GM12878 (cell line): ENCODE measurements around the gene CCNB1IP1. TPM values are rescaled to one million over a fixed set of nuclear protein-coding genes. Genes with fewer than 3 reads are reported as not detected.

ENCODE experiments used
- ATAC-seq: fragments of 200-7000 bp; cut with Tn5 transposase; 3 replicates; pipeline ENCODE4 v1.9.1; 2020; ENCODE audit warnings: mild to moderate bottlenecking, moderate library complexity
- BruUV-seq: library from RNA; stranded (reverse); fragments of 400-500 nt; replicated peaks from 2 replicates; lab custom pipeline; 2021; lab: Mats Ljungman, UMichigan
- CTCF ChIA-PET: fragments of 300-600 bp; sonication (Branson Sonifier 250); formaldehyde crosslinking; extraction: SDS; loops from one replicate; lab custom pipeline; 2021; ENCODE audit warnings: inconsistent platforms; lab: Yijun Ruan, JAX
- POLR2A ChIA-PET: fragments of 350-600 bp; formaldehyde crosslinking; extraction: SDS; loops from one replicate; lab custom pipeline; 2021; ENCODE audit warnings: inconsistent platforms; lab: Charles Lee
- RAD21 ChIA-PET: fragments of 300-600 bp; sonication (Branson Sonifier 250); formaldehyde crosslinking; loops from one replicate; lab custom pipeline; 2023; ENCODE audit warnings: antibody characterized with exemption; ENCODE audit not compliant: unreplicated experiment; lab: Charles Lee
- SMC1A ChIA-PET: fragments of 300-600 bp; sonication (Branson Sonifier 250); formaldehyde crosslinking; loops from one replicate; lab custom pipeline; 2023; ENCODE audit not compliant: unreplicated experiment, uncharacterized antibody; lab: Charles Lee
- DNase-seq: peaks from one replicate; pipeline ENCODE4 v3.0.0-alpha.2; 2011; ENCODE audit warnings: low read depth, low spot score
- FAIRE-seq: peaks from 3 replicates; lab custom pipeline; 2011; peaks lifted over from hg19 to GRCh38; lab: Jason Lieb, UNC
- H2AFZ ChIP-seq: 2 replicates; pipeline ENCODE4 v1.6.0; 2011; ENCODE audit warnings: low read depth, low read length, control low read depth; ENCODE audit not compliant: control insufficient read depth
- H3K27ac ChIP-seq: 2 replicates; pipeline ENCODE4 v1.5.1; 2011; ENCODE audit warnings: control low read depth; ENCODE audit not compliant: control insufficient read depth, insufficient read depth
- H3K27me3 ChIP-seq, 2 experiments: replicated peaks in 1 of 2; 2 replicates each; pipeline versions ENCODE4 v1.6.0 to v1.6.1; 2011; ENCODE audit warnings: low read length in 1 of 2; ENCODE audit not compliant: control insufficient read depth in 2 of 2, insufficient read depth in 2 of 2
- H3K36me3 ChIP-seq, 2 experiments: 2 replicates each; pipeline ENCODE4 v1.5.1; 2011; ENCODE audit warnings: low read length in 1 of 2; ENCODE audit not compliant: control insufficient read depth in 2 of 2, insufficient read depth in 2 of 2
- H3K4me1 ChIP-seq: 2 replicates; pipeline ENCODE4 v1.6.1; 2011; ENCODE audit warnings: mild to moderate bottlenecking, low read length, moderate library complexity, mixed read lengths; ENCODE audit not compliant: control insufficient read depth, insufficient read depth
- H3K4me2 ChIP-seq: 2 replicates; pipeline ENCODE4 v1.6.0; 2011; ENCODE audit warnings: control low read depth; ENCODE audit not compliant: control insufficient read depth, insufficient read depth
- H3K4me3 ChIP-seq: fragments of 200-600 bp; sonication (generic); 2 replicates; pipeline ENCODE4 v1.5.1; 2016
- H3K79me2 ChIP-seq: 2 replicates; pipeline ENCODE4 v1.6.0; 2011; ENCODE audit warnings: low read length; ENCODE audit not compliant: control insufficient read depth, insufficient read depth
- H3K9ac ChIP-seq: 2 replicates; pipeline ENCODE4 v1.8.0; 2011; ENCODE audit warnings: low read length, control low read depth, mixed read lengths; ENCODE audit not compliant: control insufficient read depth, insufficient read depth
- H3K9me3 ChIP-seq: replicated peaks from 3 replicates; pipeline ENCODE4 v1.5.1; 2011; ENCODE audit warnings: mild to moderate bottlenecking, low read length; ENCODE audit not compliant: control insufficient read depth, insufficient read depth
- H4K20me1 ChIP-seq: 2 replicates; pipeline ENCODE4 v1.6.0; 2011; ENCODE audit not compliant: control insufficient read depth, insufficient read depth
- ATF2 ChIP-seq: IDR thresholded peaks from 2 replicates; pipeline ENCODE4 v1.6.1; 2012; ENCODE audit warnings: low read length, inconsistent platforms
- BCL11A ChIP-seq: IDR thresholded peaks from 2 replicates; pipeline ENCODE4 v1.6.1; 2011; ENCODE audit warnings: low read depth, low read length
- BCL3 ChIP-seq: IDR thresholded peaks from 2 replicates; pipeline ENCODE4 v1.6.1; 2011; ENCODE audit warnings: borderline replicate concordance, low read depth, mild to moderate bottlenecking, moderate library complexity, low read length; ENCODE audit not compliant: insufficient read depth, poor library complexity, severe bottlenecking
- CEBPB ChIP-seq, 2 experiments: fragments of 150-350 bp in 1 of 2; IDR thresholded peaks; 2 replicates each; pipeline ENCODE4 v1.6.1; 2012 to 2014; ENCODE audit warnings: low read depth in 2 of 2, low read length in 2 of 2, borderline replicate concordance in 1 of 2, inconsistent platforms in 1 of 2
- CHD4 ChIP-seq: fragments of 200-600 bp; sonication (generic); IDR thresholded peaks from 2 replicates; pipeline ENCODE4 v1.6.1; 2016; ENCODE audit warnings: mild to moderate bottlenecking
- CTCF ChIP-seq, 3 experiments: IDR thresholded peaks in 2 of 3; conservative IDR thresholded peaks in 1 of 3; 2 replicates each; pipeline ENCODE4 v1.5.1; 2011; ENCODE audit warnings: low read depth in 3 of 3, low read length in 3 of 3, mild to moderate bottlenecking in 3 of 3, control low read depth in 2 of 3, moderate library complexity in 2 of 3, inconsistent platforms in 1 of 3, mixed read lengths in 1 of 3; ENCODE audit not compliant: control insufficient read depth in 2 of 3, insufficient read depth in 1 of 3; ENCODE audit errors: extremely low read depth in 1 of 3
- HCFC1 ChIP-seq: fragments of 150-350 bp; IDR thresholded peaks from 2 replicates; pipeline ENCODE4 v1.6.1; 2014; ENCODE audit warnings: low read length
- HDAC2 ChIP-seq: fragments of 200-600 bp; sonication (generic); IDR thresholded peaks from 2 replicates; pipeline ENCODE4 v1.6.1; 2017
- IKZF1 ChIP-seq: fragments of 450-650 bp; conservative IDR thresholded peaks from 2 replicates; pipeline ENCODE4 v1.6.1; 2017; ENCODE audit warnings: antibody characterized with exemption, mild to moderate bottlenecking
- IRF3 ChIP-seq: fragments of 450-650 bp; IDR thresholded peaks from 2 replicates; pipeline ENCODE4 v1.6.1; 2014; ENCODE audit warnings: mild to moderate bottlenecking
- LARP7 ChIP-seq: fragments of 450-650 bp; IDR thresholded peaks from 2 replicates; pipeline ENCODE4 v1.6.1; 2017; ENCODE audit warnings: mild to moderate bottlenecking
- MEF2B ChIP-seq: fragments of 450-650 bp; IDR thresholded peaks from 2 replicates; pipeline ENCODE4 v1.6.1; 2018; ENCODE audit warnings: mild to moderate bottlenecking, moderate library complexity; ENCODE audit not compliant: partially characterized antibody, poor library complexity, severe bottlenecking
- STAT1 ChIP-seq: fragments of 450-650 bp; conservative IDR thresholded peaks from 2 replicates; pipeline ENCODE4 v1.6.1; 2014; ENCODE audit warnings: antibody characterized with exemption, mild to moderate bottlenecking
- TCF3 ChIP-seq: IDR thresholded peaks from 2 replicates; pipeline ENCODE4 v1.6.1; 2012; ENCODE audit warnings: low read depth, mild to moderate bottlenecking, low read length, borderline replicate concordance; ENCODE audit not compliant: insufficient read depth
- ZBTB4 ChIP-seq: fragments of 450-650 bp; formaldehyde crosslinking; IDR thresholded peaks from 2 replicates; pipeline ENCODE4 v1.4.0; 2022; ENCODE audit warnings: mild to moderate bottlenecking, moderate library complexity
- ZSCAN29 ChIP-seq: fragments of 450-650 bp; IDR thresholded peaks from 2 replicates; pipeline ENCODE4 v1.6.1; 2017; ENCODE audit warnings: mild to moderate bottlenecking, moderate library complexity
- WGBS: methylation state at CpG from one replicate; pipeline ENCODE4 v1.1.6; 2016; ENCODE audit warnings: low lambda C conversion rate; ENCODE audit not compliant: insufficient replicate concordance, insufficient coverage; ENCODE audit errors: missing lambda C conversion rate; 5-methylcytosine and 5-hydroxymethylcytosine counted together
- in situ Hi-C: fragments of 300-500 bp; cut with MboI; formaldehyde crosslinking; loops from 9 replicates; pipeline ENCODE4 v1.14.3; 2018; ENCODE audit warnings: mixed read lengths
- intact Hi-C: fragments of 100-400 bp; cut with micrococcal nuclease; formaldehyde crosslinking; loops from one replicate; pipeline ENCODE4 v1.14.2; 2022; ENCODE audit not compliant: unreplicated experiment
- polyA plus RNA-seq, 11 experiments: library from polyadenylated mRNA; depleted of rRNA in 4 of 11; unstranded in 6 of 11; stranded (reverse) in 5 of 11; fragments of >200 nt; fragmentation: Nextera tagmentation in 4 of 11; fragmentation: Illumina TruSeq in 1 of 11; extraction: Ambion mirVana in 4 of 11; extraction: Trizol in 1 of 11; gene quantifications; 1 replicate in 1 of 11; 2 replicates in 10 of 11; pipeline versions ENCODE4 v1.2.1 to v1.2.3, GENCODE V29; 2011 to 2016; ENCODE audit warnings: inconsistent platforms in 2 of 11, missing spikeins in 2 of 11, low read depth in 1 of 11
- total RNA-seq, 4 experiments: library from RNA; depleted of rRNA in 3 of 4; stranded (reverse); fragments of >200 nt in 3 of 4; fragmentation: Illumina TruSeq in 1 of 4; extraction: Trizol in 1 of 4; gene quantifications; 2 replicates each; pipeline versions ENCODE4 v1.2.1 to v1.2.3, GENCODE V29; 2013 to 2021

Gene CCNB1IP1
- total and polyA plus RNA-seq, 10 of the 15 experiments (the other 5 are each of a cell fraction or from before 2014, with no cell fraction given), result 20.4 to 165 (median 86.5) TPM

- ChIA-PET RAD21 (no interaction called here), SMC1A (interaction anchor here (3.3 kb wide), 1 partner anchor 54 kb away, joined by 7 read pairs; no protein-coding TSS in a partner anchor), POLR2A (interaction anchor here (0.9 to 1.4 kb wide), 2 partner anchors 23 to 73 kb away, joined by 3 to 5 read pairs; partner anchors contain the start of genes APEX1 and OSGEP), CTCF (interaction anchor here (0.9 kb wide), 1 partner anchor 53 kb away, joined by 4 read pairs; no protein-coding TSS in a partner anchor)
- BruUV-seq, result no TSS peak
- in situ Hi-C loops (no loop called here), intact Hi-C loops (no loop called here)
- no peak overlapping the region for H3K4me2 ChIP-seq
- no peaks in the 10 kb centered on the region for H3K27me3 ChIP-seq
- no peaks in the 10 kb centered on the region for H3K79me2 ChIP-seq
- H3K36me3 ChIP-seq, result peaks cover 34 to 44% of the 10 kb centered on the region in 2 experiments
- no peak for ATAC-seq
- H2AFZ ChIP-seq, result no peak overlapping the region
- FAIRE-seq, result no peak
- H3K4me3 ChIP-seq, result no peak overlapping the region
- H3K27ac ChIP-seq, result no peak overlapping the region
- H3K4me1 ChIP-seq, result no peaks in the 10 kb centered on the region
- H4K20me1 ChIP-seq, result no peaks in the 10 kb centered on the region
- H3K9me3 ChIP-seq, result no peaks in the 10 kb centered on the region
- WGBS, result 79% methylated on average over 7 of the region's 7 CpGs
- no peak for DNase-seq
- H3K9ac ChIP-seq, result no peak overlapping the region
- TF ChIP-seq ZSCAN29, result no peak
- no peak for TF ChIP-seq CEBPB (IDR thresholded peaks at IDR 0.05; ENCODE audit: borderline replicate concordance in 1 of 2, low read depth in 2 of 2, low read length in 2 of 2)
- no peak for TF ChIP-seq CTCF (IDR thresholded peaks at IDR 0.05 in 2 of 3, conservative IDR thresholded peaks at IDR 0.05 in 1 of 3; ENCODE audit: control insufficient read depth in 2 of 3, extremely low read depth in 1 of 3, insufficient read depth in 1 of 3, low read depth in 3 of 3, low read length in 3 of 3)
- no peak for TF ChIP-seq LARP7
- TF ChIP-seq CHD4, result no peak
- no peak for TF ChIP-seq HCFC1
- no peak for TF ChIP-seq IKZF1
- no peak for TF ChIP-seq ZBTB4 (CRISPR knock-in tag)
- no peak for TF ChIP-seq ATF2
- TF ChIP-seq HDAC2, result no peak
- TF ChIP-seq MEF2B, result no peak
- TF ChIP-seq TCF3, result no peak
- TF ChIP-seq BCL3, result no peak
- TF ChIP-seq IRF3, result no peak
- no peak for TF ChIP-seq BCL11A
- TF ChIP-seq STAT1, result no peak
Measured at GRCh38 chr14:20381341-20381740, 48.3 kb upstream of the CCNB1IP1 start.
